GM12878 (cell line): ENCODE results near the gene EPB41L4B. TPM values are rescaled to one million over a fixed set of nuclear protein-coding genes. Genes with fewer than 3 reads are reported as not detected.

Experiments
- ATAC-seq: fragments of 200-7000 bp; cut with Tn5 transposase; 3 replicates; pipeline ENCODE4 v1.9.1; 2020; ENCODE audit warnings: mild to moderate bottlenecking, moderate library complexity
- BruUV-seq: library from RNA; stranded (reverse); fragments of 400-500 nt; replicated peaks from 2 replicates; lab custom pipeline; 2021; lab: Mats Ljungman, UMichigan
- CTCF ChIA-PET: fragments of 300-600 bp; sonication (Branson Sonifier 250); formaldehyde crosslinking; extraction: SDS; loops from one replicate; lab custom pipeline; 2021; ENCODE audit warnings: inconsistent platforms; lab: Yijun Ruan, JAX
- POLR2A ChIA-PET: fragments of 350-600 bp; formaldehyde crosslinking; extraction: SDS; loops from one replicate; lab custom pipeline; 2021; ENCODE audit warnings: inconsistent platforms; lab: Charles Lee
- RAD21 ChIA-PET: fragments of 300-600 bp; sonication (Branson Sonifier 250); formaldehyde crosslinking; loops from one replicate; lab custom pipeline; 2023; ENCODE audit warnings: antibody characterized with exemption; ENCODE audit not compliant: unreplicated experiment; lab: Charles Lee
- SMC1A ChIA-PET: fragments of 300-600 bp; sonication (Branson Sonifier 250); formaldehyde crosslinking; loops from one replicate; lab custom pipeline; 2023; ENCODE audit not compliant: unreplicated experiment, uncharacterized antibody; lab: Charles Lee
- DNase-seq: peaks from one replicate; pipeline ENCODE4 v3.0.0-alpha.2; 2011; ENCODE audit warnings: low read depth, low spot score
- FAIRE-seq: peaks from 3 replicates; lab custom pipeline; 2011; peaks lifted over from hg19 to GRCh38; lab: Jason Lieb, UNC
- H2AFZ ChIP-seq: 2 replicates; pipeline ENCODE4 v1.6.0; 2011; ENCODE audit warnings: low read depth, low read length, control low read depth; ENCODE audit not compliant: control insufficient read depth
- H3K27ac ChIP-seq: 2 replicates; pipeline ENCODE4 v1.5.1; 2011; ENCODE audit warnings: control low read depth; ENCODE audit not compliant: control insufficient read depth, insufficient read depth
- H3K27me3 ChIP-seq, 2 experiments: replicated peaks in 1 of 2; 2 replicates each; pipeline versions ENCODE4 v1.6.0 to v1.6.1; 2011; ENCODE audit warnings: low read length in 1 of 2; ENCODE audit not compliant: control insufficient read depth in 2 of 2, insufficient read depth in 2 of 2
- H3K36me3 ChIP-seq, 2 experiments: 2 replicates each; pipeline ENCODE4 v1.5.1; 2011; ENCODE audit warnings: low read length in 1 of 2; ENCODE audit not compliant: control insufficient read depth in 2 of 2, insufficient read depth in 2 of 2
- H3K4me1 ChIP-seq: 2 replicates; pipeline ENCODE4 v1.6.1; 2011; ENCODE audit warnings: mild to moderate bottlenecking, low read length, moderate library complexity, mixed read lengths; ENCODE audit not compliant: control insufficient read depth, insufficient read depth
- H3K4me2 ChIP-seq: 2 replicates; pipeline ENCODE4 v1.6.0; 2011; ENCODE audit warnings: control low read depth; ENCODE audit not compliant: control insufficient read depth, insufficient read depth
- H3K4me3 ChIP-seq: fragments of 200-600 bp; sonication (generic); 2 replicates; pipeline ENCODE4 v1.5.1; 2016
- H3K79me2 ChIP-seq: 2 replicates; pipeline ENCODE4 v1.6.0; 2011; ENCODE audit warnings: low read length; ENCODE audit not compliant: control insufficient read depth, insufficient read depth
- H3K9ac ChIP-seq: 2 replicates; pipeline ENCODE4 v1.8.0; 2011; ENCODE audit warnings: low read length, control low read depth, mixed read lengths; ENCODE audit not compliant: control insufficient read depth, insufficient read depth
- H3K9me3 ChIP-seq: replicated peaks from 3 replicates; pipeline ENCODE4 v1.5.1; 2011; ENCODE audit warnings: mild to moderate bottlenecking, low read length; ENCODE audit not compliant: control insufficient read depth, insufficient read depth
- H4K20me1 ChIP-seq: 2 replicates; pipeline ENCODE4 v1.6.0; 2011; ENCODE audit not compliant: control insufficient read depth, insufficient read depth
- ATF7 ChIP-seq: fragments of 450-650 bp; IDR thresholded peaks from 2 replicates; pipeline ENCODE4 v1.6.1; 2016; ENCODE audit warnings: low read depth, mild to moderate bottlenecking
- BACH1 ChIP-seq: fragments of 450-650 bp; IDR thresholded peaks from 2 replicates; pipeline ENCODE4 v1.6.1; 2017; ENCODE audit warnings: mild to moderate bottlenecking, borderline replicate concordance
- FOS ChIP-seq: IDR thresholded peaks from 3 replicates; pipeline ENCODE4 v1.6.1; 2011; ENCODE audit warnings: borderline replicate concordance; ENCODE audit not compliant: insufficient read length; ENCODE audit errors: extremely low read depth
- JUNB ChIP-seq: IDR thresholded peaks from 2 replicates; pipeline ENCODE4 v1.6.1; 2016; ENCODE audit warnings: antibody characterized with exemption, mild to moderate bottlenecking
- NFYB ChIP-seq: IDR thresholded peaks from 2 replicates; pipeline ENCODE4 v1.6.1; 2011; ENCODE audit warnings: low read depth, mild to moderate bottlenecking, low read length, improper control_type of control experiment, moderate library complexity; ENCODE audit not compliant: insufficient read depth
- NR2C1 ChIP-seq: fragments of 450-650 bp; IDR thresholded peaks from 2 replicates; pipeline ENCODE4 v1.6.1; 2017; ENCODE audit warnings: antibody characterized with exemption, mild to moderate bottlenecking, moderate library complexity
- POLR2AphosphoS2 ChIP-seq: IDR thresholded peaks from 2 replicates; pipeline ENCODE4 v1.6.1; 2011; ENCODE audit warnings: low read depth, mild to moderate bottlenecking, low read length, improper control_type of control experiment, moderate library complexity
- RUNX3 ChIP-seq: IDR thresholded peaks from 2 replicates; pipeline ENCODE4 v1.6.1; 2012; ENCODE audit warnings: low read length, inconsistent platforms
- SKIL ChIP-seq: fragments of 450-650 bp; IDR thresholded peaks from 2 replicates; pipeline ENCODE4 v1.6.1; 2017; ENCODE audit warnings: mild to moderate bottlenecking, low read depth, inconsistent platforms; ENCODE audit not compliant: poor library complexity, severe bottlenecking
- SP1 ChIP-seq: IDR thresholded peaks from one replicate; pipeline ENCODE4 v1.6.1; 2011; ENCODE audit warnings: low read depth, low read length
- STAT3 ChIP-seq: IDR thresholded peaks from 2 replicates; pipeline ENCODE4 v1.6.1; 2011; ENCODE audit warnings: low read depth, low read length, improper control_type of control experiment
- ZBTB4 ChIP-seq: fragments of 450-650 bp; formaldehyde crosslinking; IDR thresholded peaks from 2 replicates; pipeline ENCODE4 v1.4.0; 2022; ENCODE audit warnings: mild to moderate bottlenecking, moderate library complexity
- WGBS: methylation state at CpG from one replicate; pipeline ENCODE4 v1.1.6; 2016; ENCODE audit warnings: low lambda C conversion rate; ENCODE audit not compliant: insufficient replicate concordance, insufficient coverage; ENCODE audit errors: missing lambda C conversion rate; 5-methylcytosine and 5-hydroxymethylcytosine counted together
- in situ Hi-C: fragments of 300-500 bp; cut with MboI; formaldehyde crosslinking; loops from 9 replicates; pipeline ENCODE4 v1.14.3; 2018; ENCODE audit warnings: mixed read lengths
- intact Hi-C: fragments of 100-400 bp; cut with micrococcal nuclease; formaldehyde crosslinking; loops from one replicate; pipeline ENCODE4 v1.14.2; 2022; ENCODE audit not compliant: unreplicated experiment
- polyA plus RNA-seq, 11 experiments: library from polyadenylated mRNA; depleted of rRNA in 4 of 11; unstranded in 6 of 11; stranded (reverse) in 5 of 11; fragments of >200 nt; fragmentation: Nextera tagmentation in 4 of 11; fragmentation: Illumina TruSeq in 1 of 11; extraction: Ambion mirVana in 4 of 11; extraction: Trizol in 1 of 11; gene quantifications; 1 replicate in 1 of 11; 2 replicates in 10 of 11; pipeline versions ENCODE4 v1.2.1 to v1.2.3, GENCODE V29; 2011 to 2016; ENCODE audit warnings: inconsistent platforms in 2 of 11, missing spikeins in 2 of 11, low read depth in 1 of 11
- total RNA-seq, 4 experiments: library from RNA; depleted of rRNA in 3 of 4; stranded (reverse); fragments of >200 nt in 3 of 4; fragmentation: Illumina TruSeq in 1 of 4; extraction: Trizol in 1 of 4; gene quantifications; 2 replicates each; pipeline versions ENCODE4 v1.2.1 to v1.2.3, GENCODE V29; 2013 to 2021

Gene EPB41L4B
- total and polyA plus RNA-seq, 10 of the 15 experiments (the other 5 are each of a cell fraction or from before 2014, with no cell fraction given): 0.04 to 0.75 (median 0.13) TPM; not detected in 1

- peak; percentile 44 for ATAC-seq
- ChIA-PET RAD21 (no interaction called here), CTCF (interaction anchor here (0.6 to 1.5 kb wide), 2 partner anchors 64 to 393 kb away, joined by 3 read pairs; no protein-coding TSS in a partner anchor), POLR2A (no interaction called here), SMC1A (interaction anchor here (1.4 to 1.8 kb wide), 2 partner anchors 47 to 123 kb away, joined by 3 to 4 read pairs; no protein-coding TSS in a partner anchor)
- no peak overlapping the region for H3K9ac ChIP-seq
- in situ Hi-C loops (no loop called here), intact Hi-C loops (no loop called here)
- no peak overlapping the region for H3K4me3 ChIP-seq
- no peaks in the 10 kb centered on the region for H4K20me1 ChIP-seq
- TF ChIP-seq RUNX3: peak; percentile 22; the same call in 1 of the 2 replicates
- TF ChIP-seq POLR2AphosphoS2: no peak
- no peak for TF ChIP-seq STAT3
- peak; percentile 37; the same call in 1 of the 2 replicates for TF ChIP-seq ATF7
- no peak overlapping the region for H3K4me2 ChIP-seq
- H3K27me3 ChIP-seq: no peaks in the 10 kb centered on the region; a peak in 1 of 4 replicates
- no TSS peak for BruUV-seq
- FAIRE-seq: no peak
- no peak for DNase-seq
- no peaks in the 10 kb centered on the region for H3K36me3 ChIP-seq
- H3K27ac ChIP-seq: no peak overlapping the region
- no peaks in the 10 kb centered on the region for H3K79me2 ChIP-seq
- no peak overlapping the region for H2AFZ ChIP-seq
- H3K4me1 ChIP-seq: no peaks in the 10 kb centered on the region
- 5% methylated on average over 3 of the region's 3 CpGs for whole genome bisulfite sequencing
- H3K9me3 ChIP-seq: no peaks in the 10 kb centered on the region
Observed at GRCh38 chr9:109346904-109347303, 26.0 kb upstream of the EPB41L4B start.

- in situ Hi-C loops (no loop called here), intact Hi-C loops (loop anchor here (5.0 kb wide), 1 partner anchor 127 kb away; no protein-coding TSS in a partner anchor)
- no peak for FAIRE-seq
- Histone ChIP-seq H3K4me2 (no peak overlapping the region), H3K9me3 (no peaks in the 10 kb centered on the region), H3K79me2 (no peaks in the 10 kb centered on the region), H3K9ac (no peak overlapping the region), H3K4me1 (no peaks in the 10 kb centered on the region), H2AFZ (no peak overlapping the region), H3K27ac (no peak overlapping the region), H3K27me3 (no peaks in the 10 kb centered on the region; a peak in 1 of 4 replicates), H3K36me3 (no peaks in the 10 kb centered on the region), H4K20me1 (no peaks in the 10 kb centered on the region), H3K4me3 (no peak overlapping the region)
- no peak for DNase-seq
- 69% methylated on average over 3 of the region's 3 CpGs for WGBS
- RAD21 ChIA-PET: interaction anchor here (0.6 to 1.5 kb wide), 3 partner anchors 56 to 125 kb away, joined by 3 to 4 read pairs (median 3); no protein-coding TSS in a partner anchor
- SMC1A ChIA-PET: interaction anchor here (0.9 to 1.6 kb wide), 2 partner anchors 123 to 125 kb away, joined by 3 to 5 read pairs; no protein-coding TSS in a partner anchor
- BruUV-seq: no TSS peak
- POLR2A ChIA-PET: no interaction called here
- CTCF ChIA-PET: interaction anchor here (0.6 to 1.5 kb wide), 5 partner anchors 35 to 625 kb away, joined by 3 to 5 read pairs (median 3); no protein-coding TSS in a partner anchor
- no peak for ATAC-seq
- TF ChIP-seq ZBTB4 (CRISPR knock-in tag): no peak
- TF ChIP-seq NR2C1: no peak
- TF ChIP-seq SP1: no peak
- no peak for TF ChIP-seq JUNB
- no peak for TF ChIP-seq ATF7
- no peak for TF ChIP-seq SKIL
- TF ChIP-seq BACH1: no peak
- TF ChIP-seq FOS: no peak
- TF ChIP-seq NFYB: no peak
Observed at GRCh38 chr9:109344866-109345265, 24.0 kb upstream of the EPB41L4B start.
